Keratinocyte (primary cell): ENCODE data around the gene LRRC4C. TPM values are rescaled to one million over a fixed set of nuclear protein-coding genes. Genes with fewer than 3 reads are reported as not detected.

Experiments
- DNase-seq: peaks from one replicate; pipeline ENCODE4 v3.0.0-alpha.2; 2011; ENCODE audit warnings: low read depth, missing footprints, low spot score
- FAIRE-seq: peaks from 2 replicates; lab custom pipeline; 2011; peaks lifted over from hg19 to GRCh38; lab: Jason Lieb, UNC
- H2AFZ ChIP-seq: 2 replicates; pipeline ENCODE4 v1.6.0; 2012; ENCODE audit warnings: low read length, control low read depth, inconsistent platforms; ENCODE audit not compliant: control insufficient read depth
- H3K27ac ChIP-seq: 2 replicates; pipeline ENCODE4 v1.5.1; 2011; ENCODE audit warnings: low read length; ENCODE audit not compliant: control insufficient read depth, insufficient read depth
- H3K27me3 ChIP-seq: 3 replicates; pipeline ENCODE4 v1.6.0; 2011; ENCODE audit warnings: low read length; ENCODE audit not compliant: control insufficient read depth, insufficient read depth; ENCODE audit errors: extremely low read depth
- H3K36me3 ChIP-seq, 2 experiments: 2 replicates in 1 of 2; 3 replicates in 1 of 2; pipeline ENCODE4 v1.5.1; 2011; ENCODE audit warnings: low read length in 2 of 2, mild to moderate bottlenecking in 1 of 2; ENCODE audit not compliant: control insufficient read depth in 2 of 2, insufficient read depth in 2 of 2; ENCODE audit errors: extremely low read depth in 1 of 2
- H3K4me1 ChIP-seq: 3 replicates; pipeline ENCODE4 v1.5.1; 2011; ENCODE audit warnings: low read length; ENCODE audit not compliant: control insufficient read depth, insufficient read depth; ENCODE audit errors: extremely low read depth
- H3K4me2 ChIP-seq: 3 replicates; pipeline ENCODE4 v1.6.0; 2011; ENCODE audit warnings: low read depth, low read length; ENCODE audit not compliant: control insufficient read depth, insufficient read depth; ENCODE audit errors: extremely low read depth
- H3K4me3 ChIP-seq, 3 experiments: fragments of 200-600 bp in 1 of 3; sonication (generic) in 1 of 3; 2 replicates in 2 of 3; 3 replicates in 1 of 3; pipeline ENCODE4 v1.5.1; 2011 to 2016; ENCODE audit warnings: low read length in 3 of 3, mild to moderate bottlenecking in 3 of 3, control low read depth in 2 of 3, inconsistent platforms in 1 of 3, low read depth in 1 of 3, mixed read lengths in 1 of 3, mixed run types in 1 of 3, moderate library complexity in 1 of 3; ENCODE audit not compliant: control insufficient read depth in 2 of 3, insufficient read depth in 2 of 3; ENCODE audit errors: extremely low read depth in 1 of 3
- H3K79me2 ChIP-seq: 2 replicates; pipeline ENCODE4 v1.6.0; 2012; ENCODE audit warnings: low read length; ENCODE audit not compliant: control insufficient read depth, insufficient read depth
- H3K9ac ChIP-seq: 3 replicates; pipeline ENCODE4 v1.6.0; 2011; ENCODE audit warnings: low read length; ENCODE audit not compliant: control insufficient read depth, insufficient read depth; ENCODE audit errors: extremely low read depth
- H3K9me1 ChIP-seq: 3 replicates; pipeline ENCODE4 v1.6.0; 2011; ENCODE audit warnings: low read length; ENCODE audit not compliant: control insufficient read depth, insufficient read depth; ENCODE audit errors: extremely low read depth
- H3K9me3 ChIP-seq: 2 replicates; pipeline ENCODE4 v1.5.1; 2012; ENCODE audit warnings: low read depth, low read length; ENCODE audit not compliant: control insufficient read depth
- H4K20me1 ChIP-seq: 3 replicates; pipeline ENCODE4 v1.6.0; 2011; ENCODE audit warnings: low read length; ENCODE audit not compliant: control insufficient read depth, insufficient read depth; ENCODE audit errors: extremely low read depth
- CTCF ChIP-seq, 3 experiments: IDR thresholded peaks in 1 of 3; conservative IDR thresholded peaks in 1 of 3; optimal IDR thresholded peaks in 1 of 3; 2 replicates in 2 of 3; 3 replicates in 1 of 3; pipeline versions ENCODE3 to v1.5.1; 2011; ENCODE audit warnings: low read length in 3 of 3, mild to moderate bottlenecking in 3 of 3, moderate library complexity in 2 of 3, control low read depth in 1 of 3, inconsistent platforms in 1 of 3; ENCODE audit not compliant: insufficient read depth in 2 of 3; ENCODE audit errors: extremely low read depth in 1 of 3
- EZH2 ChIP-seq: IDR thresholded peaks from one replicate; pipeline ENCODE4 v1.6.1; 2012; ENCODE audit warnings: inconsistent platforms, mild to moderate bottlenecking, low read length, moderate library complexity
- dilution Hi-C: fragments of 300-500 bp; cut with MboI; formaldehyde crosslinking; loops from one replicate; pipeline ENCODE4 v1.7.0; 2020; ENCODE audit warnings: low sequenced_read_pairs; ENCODE audit not compliant: extremely low pct_ligation_motif_present
- polyA plus RNA-seq, 5 experiments: library from polyadenylated mRNA; depleted of rRNA in 3 of 5; stranded (reverse) in 3 of 5; stranded (forward) in 1 of 5; unstranded in 1 of 5; fragments of >200 nt; gene quantifications; 1 replicate in 1 of 5; 2 replicates in 3 of 5; 3 replicates in 1 of 5; pipeline versions ENCODE4 v1.2.1 to v1.2.3, GENCODE V29; 2011 to 2012; ENCODE audit warnings: missing spikeins in 2 of 5, low read depth in 1 of 5, low replicate concordance in 1 of 5

LRRC4C gene
- polyA plus RNA-seq, 1 donor (not counting 4 experiments of a cell fraction or from before 2014, with no cell fraction given) = not detected

GRCh38 chr11:40879911-40880310 is 579.5 kb downstream of the LRRC4C start:
- H2AFZ ChIP-seq = no peak overlapping the region
- H3K9me1 ChIP-seq = no peaks in the 10 kb centered on the region
- no peaks in the 10 kb centered on the region for H3K9me3 ChIP-seq
- no peaks in the 10 kb centered on the region for H3K36me3 ChIP-seq
- H3K4me1 ChIP-seq = no peaks in the 10 kb centered on the region
- no peak overlapping the region for H3K4me3 ChIP-seq
- H3K27me3 ChIP-seq = no peaks in the 10 kb centered on the region
- DNase-seq (no peak), FAIRE-seq (no peak)
- no peaks in the 10 kb centered on the region for H4K20me1 ChIP-seq
- no peaks in the 10 kb centered on the region for H3K79me2 ChIP-seq
- H3K4me2 ChIP-seq = no peak overlapping the region
- TF ChIP-seq CTCF (optimal IDR thresholded peaks at IDR 0.05 in 1 of 3, IDR thresholded peaks at IDR 0.05 in 1 of 3, conservative IDR thresholded peaks at IDR 0.05 in 1 of 3; ENCODE audit: extremely low read depth in 1 of 3, insufficient read depth in 2 of 3, low read length in 3 of 3) = no peak
- no peak for TF ChIP-seq EZH2
- no peak overlapping the region for H3K27ac ChIP-seq
- dilution Hi-C loops = no loop called here
- H3K9ac ChIP-seq = no peak overlapping the region

- no peaks in the 10 kb centered on the region for H3K36me3 ChIP-seq
- no peak for TF ChIP-seq EZH2
- TF ChIP-seq CTCF (optimal IDR thresholded peaks at IDR 0.05 in 1 of 3, IDR thresholded peaks at IDR 0.05 in 1 of 3, conservative IDR thresholded peaks at IDR 0.05 in 1 of 3; ENCODE audit: extremely low read depth in 1 of 3, insufficient read depth in 2 of 3, low read length in 3 of 3) = no peak
- no peak overlapping the region for H3K27ac ChIP-seq
- FAIRE-seq (no peak), DNase-seq (no peak)
- no peaks in the 10 kb centered on the region for H3K27me3 ChIP-seq
- no peaks in the 10 kb centered on the region for H4K20me1 ChIP-seq
- no peaks in the 10 kb centered on the region for H3K79me2 ChIP-seq
- H2AFZ ChIP-seq = no peak overlapping the region
- dilution Hi-C loops = no loop called here
- no peak overlapping the region for H3K4me2 ChIP-seq
- H3K9ac ChIP-seq = no peak overlapping the region
- no peaks in the 10 kb centered on the region for H3K9me1 ChIP-seq
- H3K4me3 ChIP-seq = no peak overlapping the region
- no peaks in the 10 kb centered on the region for H3K4me1 ChIP-seq
- H3K9me3 ChIP-seq = no peaks in the 10 kb centered on the region
Measured at GRCh38 chr11:40877981-40878380, 581.5 kb downstream of the LRRC4C start.
